ENCODE results near the gene RALGPS1.

RALGPS1 gene

GRCh38 chr9:127180457-127181314 lies 266.1 kb downstream of the RALGPS1 start:
- no peak for DNase-seq

DNA sequence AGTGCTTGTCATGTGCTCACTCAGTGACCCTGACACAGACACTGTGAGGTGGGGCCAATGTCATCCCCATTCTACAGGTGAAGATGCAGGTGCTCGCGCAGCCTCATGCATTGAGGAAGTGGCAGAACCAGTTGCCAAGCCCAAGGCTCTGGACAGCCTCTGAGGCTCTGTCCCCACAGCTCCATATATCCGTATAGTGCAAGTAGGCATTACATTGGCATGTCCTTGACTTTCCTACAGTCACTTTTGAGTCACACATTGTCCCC lies 266.7 kb downstream of the RALGPS1 start:
- DNase-seq: no peak

GRCh38 chr9:127181595-127182190 lies 267.1 kb downstream of the RALGPS1 start:
- no peak for DNase-seq

DNA sequence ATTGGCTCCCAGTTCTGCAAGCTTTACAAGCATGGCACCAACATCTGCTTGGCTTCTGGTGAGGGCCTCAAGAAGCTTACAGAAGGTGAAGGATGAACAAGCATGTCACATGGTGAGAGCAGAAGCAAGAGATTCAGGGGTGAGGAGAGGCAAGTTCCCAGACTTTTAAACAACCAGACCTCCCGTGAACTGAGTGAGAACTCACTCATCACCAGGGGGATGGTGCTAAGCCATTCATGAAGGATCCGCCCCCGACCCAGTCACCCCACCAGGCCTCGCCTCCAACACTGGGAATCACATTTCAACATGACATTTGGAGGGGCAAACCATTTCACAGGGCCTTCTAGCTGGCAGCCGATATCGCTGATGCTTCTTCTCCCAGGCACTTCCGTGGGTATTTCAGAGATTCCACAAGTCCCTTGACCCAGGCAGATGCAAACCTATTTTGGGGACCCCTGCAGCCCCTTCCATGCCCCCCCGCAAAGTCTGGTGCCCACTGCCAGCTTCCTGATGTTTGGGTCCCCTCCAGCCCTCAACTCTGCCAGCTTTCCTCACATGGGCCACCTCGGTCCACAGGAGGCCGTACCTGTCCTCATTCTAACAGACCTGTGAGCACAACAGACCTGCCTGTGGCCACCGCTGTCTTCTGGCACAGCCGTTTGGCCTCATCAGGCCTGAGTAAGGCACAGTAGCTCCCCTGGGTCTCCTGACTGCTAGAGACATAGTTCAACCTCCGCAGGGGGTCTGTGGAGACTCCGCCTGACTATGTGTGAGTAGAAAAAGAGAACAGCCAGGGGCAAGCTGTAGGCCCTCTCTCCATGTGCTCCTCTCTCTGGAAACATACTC lies 268.5 kb downstream of the RALGPS1 start:
- DNase-seq: no peak

DNA sequence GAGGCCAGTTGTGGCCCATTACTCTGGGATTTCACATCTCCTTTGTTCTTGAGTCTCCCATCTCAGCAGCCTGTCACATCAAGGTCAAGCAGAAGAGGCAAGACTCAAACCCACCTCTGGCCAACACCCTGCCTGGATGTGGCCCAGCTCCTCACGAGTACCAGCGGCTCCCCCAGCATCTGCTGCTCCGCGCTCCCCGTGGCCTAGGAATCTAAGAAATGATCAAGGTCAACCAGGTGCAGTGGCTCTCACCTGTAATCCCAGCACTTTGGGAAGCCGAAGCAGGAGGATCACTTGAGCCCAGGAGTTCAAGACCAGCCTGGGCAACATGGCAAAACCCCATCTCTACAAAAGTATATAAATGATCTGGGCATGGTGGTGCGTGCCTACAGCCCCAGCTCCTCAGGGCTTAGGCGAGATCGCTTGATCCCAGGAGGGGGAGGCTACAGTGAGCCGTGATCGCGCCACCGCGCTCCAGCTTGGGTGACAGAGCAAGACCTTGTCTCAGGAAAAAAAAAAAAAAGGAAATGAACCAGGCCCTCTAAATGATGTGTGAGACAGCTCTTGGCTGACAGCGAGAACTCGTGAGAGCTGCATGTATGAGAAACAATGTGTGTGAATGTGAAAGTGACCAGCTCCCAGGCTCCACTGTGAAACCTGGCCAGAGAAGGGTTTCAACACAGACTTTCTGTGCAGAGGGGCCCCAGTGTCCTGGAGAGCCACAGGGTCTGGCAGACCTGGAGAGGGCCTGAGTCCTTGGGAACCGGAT lies 269.4 kb downstream of the RALGPS1 start:
- DNase-seq: no peak

DNA sequence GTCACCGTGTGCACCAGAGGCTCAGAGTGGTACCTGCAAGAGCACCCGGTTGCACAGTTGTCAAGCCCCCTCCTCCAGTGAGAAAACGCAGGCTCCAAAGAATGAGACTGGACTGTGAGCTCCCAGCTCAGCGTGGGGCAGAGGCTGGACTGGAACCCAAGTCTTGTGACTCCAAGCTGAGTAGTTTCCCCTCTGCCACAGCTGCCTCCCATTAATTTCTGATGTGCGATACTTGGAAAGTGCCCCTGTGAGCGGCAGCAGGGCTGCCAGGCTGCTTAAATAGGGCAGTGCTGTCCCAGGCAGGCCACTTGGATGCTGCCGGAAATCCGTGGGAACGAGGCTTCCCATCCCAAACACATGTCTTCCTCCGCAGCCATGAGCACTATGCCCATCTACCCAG lies 270.1 kb downstream of the RALGPS1 start:
- DNase-seq: no peak

GRCh38 chr9:127185181-127185580 lies 270.6 kb downstream of the RALGPS1 start:
- DNase-seq: no peak

DNA sequence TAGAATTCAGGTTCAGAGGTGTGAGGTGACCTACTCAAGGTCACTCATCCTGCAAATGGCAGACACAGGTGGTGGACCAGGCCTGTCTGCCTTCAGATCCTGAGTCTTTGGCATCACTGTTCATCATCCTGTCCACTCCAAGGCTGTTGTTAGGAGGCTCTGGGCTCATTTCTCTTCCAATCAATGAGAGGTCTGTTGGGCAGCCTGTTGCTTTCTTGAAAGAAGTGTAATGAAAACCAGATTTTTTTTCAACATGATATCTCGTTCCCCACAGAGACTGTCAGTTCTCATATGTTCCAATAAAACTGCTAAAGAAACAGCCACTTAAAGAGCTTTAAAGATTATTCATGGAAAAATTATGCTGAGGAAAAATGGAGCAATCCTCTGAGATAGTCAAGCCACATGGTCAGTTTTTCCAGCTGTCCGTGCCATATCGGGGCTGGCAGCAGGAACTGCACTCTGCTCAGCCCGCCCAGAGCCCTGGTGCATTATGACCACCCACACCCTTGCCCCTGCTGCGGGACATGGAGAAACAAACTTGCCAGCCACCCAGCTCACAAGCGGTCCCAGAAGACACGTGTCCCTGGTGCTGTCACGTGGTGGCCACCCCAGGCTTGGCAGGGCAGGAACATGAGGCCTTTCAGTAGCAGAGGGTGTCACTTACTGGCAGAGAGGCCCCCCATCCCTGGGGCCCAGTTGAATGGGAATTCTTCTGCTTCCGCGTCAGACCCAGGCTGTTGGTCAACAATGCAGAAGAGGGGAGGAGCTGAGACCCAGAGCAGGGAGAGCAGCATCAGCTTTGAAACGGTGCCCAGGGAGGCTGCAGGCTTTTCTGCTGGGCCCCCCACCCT lies 271.6 kb downstream of the RALGPS1 start:
- no peak for DNase-seq

DNA sequence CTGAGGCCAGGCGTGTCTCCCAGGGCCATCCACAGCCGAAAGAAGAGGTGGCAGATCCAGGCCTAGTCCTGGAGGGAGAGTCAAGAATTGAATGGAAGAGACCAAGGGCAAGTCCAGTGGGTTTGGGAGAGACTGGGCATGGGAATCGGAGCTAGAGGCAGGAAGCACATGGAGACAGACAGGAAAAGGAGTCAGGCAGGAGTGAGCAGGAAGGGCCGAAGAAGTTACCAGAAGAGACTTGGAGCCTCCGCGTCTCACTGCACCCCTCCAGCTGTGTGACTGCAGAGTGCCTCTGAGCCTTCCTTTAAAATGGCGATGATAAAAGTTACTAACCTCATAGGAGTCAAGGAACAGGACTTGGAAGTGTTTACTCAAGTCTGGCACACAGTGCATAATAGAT lies 272.2 kb downstream of the RALGPS1 start:
- DNase-seq: no peak

GRCh38 chr9:127187231-127187956 lies 272.8 kb downstream of the RALGPS1 start:
- DNase-seq: no peak

- no peak for DNase-seq
These were observed 273.8 kb downstream of the RALGPS1 start for GRCh38 chr9:127188396-127188795.

DNA sequence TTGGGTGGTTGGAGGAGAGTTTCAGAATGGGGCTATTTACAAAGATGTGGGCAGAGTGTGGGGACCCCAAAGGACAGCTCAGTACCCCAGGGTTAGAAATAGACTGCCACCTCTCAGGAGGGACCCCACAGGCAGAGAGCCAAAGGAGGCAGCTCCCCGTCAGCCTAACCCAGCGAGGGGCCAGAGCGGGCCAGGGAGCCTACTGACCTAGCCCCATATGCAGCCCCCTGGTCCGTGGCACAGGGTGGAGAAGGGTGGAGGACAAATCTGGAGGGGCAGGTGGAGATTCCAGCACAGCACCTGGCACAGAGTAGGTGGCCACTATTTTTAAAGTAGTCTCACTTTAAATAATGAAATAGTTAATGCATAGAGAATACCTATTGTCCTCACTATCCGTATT lies 275.0 kb downstream of the RALGPS1 start:
- DNase-seq: no peak

DNA sequence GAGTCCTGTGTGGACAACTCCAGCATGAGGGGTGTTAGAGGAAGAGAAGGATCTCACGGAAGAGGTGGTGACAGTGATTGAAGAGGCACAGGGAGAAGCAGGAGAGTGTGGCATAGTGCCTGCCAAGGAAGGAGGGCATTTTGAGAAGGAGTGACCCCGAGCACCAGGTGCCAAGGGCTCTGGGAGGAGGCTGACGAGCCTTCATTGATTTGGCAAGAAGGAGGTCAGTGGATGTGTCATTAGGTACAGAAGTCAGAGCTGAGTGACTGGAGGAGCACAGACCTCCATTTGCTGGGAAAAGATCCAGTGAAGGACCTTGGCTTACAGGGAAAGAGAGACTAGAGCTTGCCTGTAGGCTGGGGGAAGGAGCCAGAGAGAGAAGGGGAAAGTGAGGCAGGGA lies 278.2 kb downstream of the RALGPS1 start:
- no peak for DNase-seq

DNA sequence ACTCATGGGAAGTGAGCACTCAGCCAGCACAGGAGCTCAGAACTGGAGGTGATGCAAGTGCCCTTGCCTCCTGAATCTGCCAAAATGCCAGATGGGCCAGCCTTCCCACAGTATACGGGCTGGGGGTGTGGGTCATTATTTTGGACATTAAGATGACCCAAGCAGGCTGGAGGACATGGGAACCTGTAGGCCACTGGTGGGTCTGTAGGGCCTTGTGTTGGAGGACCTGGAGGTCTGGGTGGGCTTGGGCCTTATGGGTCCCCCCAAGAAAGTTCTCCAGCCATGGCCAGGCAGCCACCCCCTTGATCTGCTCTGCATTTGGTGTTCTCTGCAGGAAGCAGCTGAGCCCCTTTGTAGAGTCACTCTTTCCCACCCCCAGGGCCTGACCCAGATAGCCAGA lies 278.9 kb downstream of the RALGPS1 start:
- no peak for DNase-seq

DNA sequence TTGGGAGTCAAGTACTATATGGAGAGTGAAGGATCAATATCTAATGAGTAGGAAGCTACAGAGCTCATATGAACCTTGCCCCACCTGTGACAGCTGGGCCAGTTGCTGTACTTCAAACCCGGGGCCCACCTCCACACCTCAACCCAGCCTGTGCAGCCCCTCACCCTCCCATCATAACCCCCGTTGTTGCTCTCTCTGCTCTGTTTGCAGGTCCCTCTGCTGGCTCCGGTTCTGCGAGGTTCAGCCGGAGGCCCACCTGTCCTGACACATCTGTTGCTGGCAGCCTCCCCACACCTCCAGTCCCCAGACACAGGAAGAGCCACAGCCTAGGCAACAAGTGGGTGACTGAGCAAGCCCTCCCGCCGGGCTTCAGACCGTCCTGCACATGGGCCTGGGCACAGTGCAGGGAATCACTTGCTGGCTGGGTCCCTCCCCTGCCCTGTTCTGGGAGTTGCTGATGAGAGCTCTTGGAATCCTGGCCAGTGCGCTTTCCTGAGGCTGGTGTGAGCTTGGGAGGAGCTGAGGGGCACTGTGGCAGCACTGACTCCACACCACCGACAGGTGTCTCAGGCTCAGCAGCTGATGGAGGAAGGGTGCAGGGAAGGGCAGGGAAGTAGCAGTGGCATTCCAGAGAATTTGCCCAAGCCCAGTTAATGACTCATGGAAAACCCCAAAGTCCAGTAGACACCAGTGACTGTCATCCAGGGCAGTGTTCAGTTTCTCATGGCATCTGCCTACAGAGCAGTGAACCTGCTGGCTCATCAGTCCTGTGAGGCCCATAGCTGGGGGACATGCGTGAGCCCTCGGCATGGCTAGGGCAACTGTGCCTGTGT lies 280.5 kb downstream of the RALGPS1 start:
- no peak for DNase-seq

GRCh38 chr9:127195976-127196825 lies 281.6 kb downstream of the RALGPS1 start:
- no peak for DNase-seq

- no peak for DNase-seq
These were observed 282.2 kb downstream of the RALGPS1 start for GRCh38 chr9:127196826-127197145.

- no peak for DNase-seq
These were observed 282.7 kb downstream of the RALGPS1 start for GRCh38 chr9:127197186-127197860.

DNA sequence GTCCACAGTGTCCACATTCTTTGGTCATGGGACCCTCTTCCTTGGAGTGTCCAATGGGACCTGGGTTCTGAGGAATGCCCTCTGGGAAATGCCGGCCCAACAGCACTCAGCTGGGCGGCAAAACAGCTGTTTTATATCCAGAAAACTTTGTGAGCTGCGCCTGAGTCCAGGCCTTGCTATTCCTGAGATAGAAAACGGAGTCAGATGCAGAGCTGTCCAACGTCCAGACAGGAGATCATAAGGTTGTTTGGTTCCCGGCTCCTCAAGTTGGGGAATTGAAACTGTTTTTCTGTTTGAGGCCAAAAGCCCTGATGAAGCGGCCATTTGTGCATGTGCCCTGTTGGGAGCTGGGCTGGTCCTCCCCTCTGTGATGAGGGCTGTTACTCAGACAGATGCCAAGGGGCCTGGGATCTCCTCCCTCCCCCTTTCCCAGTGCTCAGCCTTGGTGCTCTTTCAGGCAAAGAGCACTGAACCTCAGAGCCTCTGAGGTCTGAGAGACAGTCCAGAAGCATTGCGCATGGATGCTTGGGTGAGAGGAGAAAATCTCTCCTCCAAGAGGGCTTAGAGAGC lies 283.4 kb downstream of the RALGPS1 start:
- no peak for DNase-seq
